ENCODE results near the gene OPTC.

OPTC gene

GRCh38 chr1:203557390-203557789 is 63.4 kb downstream of the OPTC start:
- peak in 7 of 56 donors; percentile 17 to 41 (median 28) for DNase-seq

GRCh38 chr1:203558064-203558760 is 64.3 kb downstream of the OPTC start:
- peak in 2 of 56 donors; percentile 18 to 22 for DNase-seq

Measured in amygdala (tissue), 56 donors.